DMS53 (cell line): ENCODE results near the gene FCGR3A.

Source experiments
- DNase-seq: peaks from one replicate; lab custom pipeline; 2025; lab: John Stamatoyannopoulos, UW

Gene FCGR3A

GRCh38 chr1:161501234-161501633 lies 48.4 kb downstream of the FCGR3A start:
- DNase-seq: no peak

GRCh38 chr1:161499099-161500039 lies 50.2 kb downstream of the FCGR3A start:
- no peak for DNase-seq

- DNase-seq: no peak
These were observed 51.0 kb downstream of the FCGR3A start for GRCh38 chr1:161498646-161499045.

GRCh38 chr1:161497961-161498360 lies 51.7 kb downstream of the FCGR3A start:
- DNase-seq: no peak

DNA sequence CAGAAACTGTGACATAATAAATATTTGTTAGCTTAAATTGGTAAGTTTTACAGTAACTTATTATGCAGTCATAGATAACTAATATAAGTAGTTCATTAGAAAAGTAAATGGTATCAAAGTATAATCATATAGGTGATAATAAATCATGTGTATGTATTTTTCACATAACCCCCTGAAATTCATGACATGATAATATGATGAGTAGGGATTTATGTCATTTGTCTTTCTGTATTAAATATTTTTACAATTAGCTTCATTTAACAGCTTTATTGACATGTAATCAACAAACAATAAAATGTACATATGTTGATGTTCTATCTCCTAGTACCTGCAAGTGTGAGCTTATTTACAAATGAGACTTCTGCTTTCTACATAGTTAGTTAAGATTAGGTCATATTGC lies 54.1 kb downstream of the FCGR3A start:
- no peak for DNase-seq

DNA sequence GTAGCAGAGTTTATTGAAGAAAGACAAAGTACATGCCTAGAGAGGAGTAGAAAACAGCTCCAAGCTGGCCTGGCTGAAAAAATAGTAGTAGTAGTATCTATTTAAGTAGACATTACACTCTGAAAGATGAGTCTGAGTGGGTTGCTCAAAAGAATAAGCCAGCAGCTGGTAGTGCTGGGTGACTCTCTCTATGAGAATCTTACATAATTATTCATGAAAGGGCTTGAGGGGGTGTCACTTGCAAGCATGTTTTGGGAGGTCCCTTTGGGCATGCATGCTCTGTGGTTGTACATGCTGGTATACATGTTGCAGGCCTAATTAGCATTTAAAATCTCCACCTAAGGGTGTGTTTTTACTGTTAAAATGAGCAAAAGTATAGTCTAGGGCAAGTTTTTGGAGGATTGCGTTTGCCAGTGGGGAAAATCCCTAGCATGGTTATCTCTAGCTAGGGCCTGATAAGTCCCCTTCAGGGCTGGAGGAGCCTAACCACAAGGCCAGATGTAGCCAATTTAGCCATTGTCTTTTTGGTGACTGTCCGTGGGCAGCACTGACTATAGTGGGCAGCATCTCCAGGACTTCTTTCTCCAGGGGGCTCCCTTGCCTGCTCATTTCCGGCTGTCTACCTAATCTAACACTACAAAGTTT lies 55.4 kb downstream of the FCGR3A start:
- DNase-seq: no peak

DNA sequence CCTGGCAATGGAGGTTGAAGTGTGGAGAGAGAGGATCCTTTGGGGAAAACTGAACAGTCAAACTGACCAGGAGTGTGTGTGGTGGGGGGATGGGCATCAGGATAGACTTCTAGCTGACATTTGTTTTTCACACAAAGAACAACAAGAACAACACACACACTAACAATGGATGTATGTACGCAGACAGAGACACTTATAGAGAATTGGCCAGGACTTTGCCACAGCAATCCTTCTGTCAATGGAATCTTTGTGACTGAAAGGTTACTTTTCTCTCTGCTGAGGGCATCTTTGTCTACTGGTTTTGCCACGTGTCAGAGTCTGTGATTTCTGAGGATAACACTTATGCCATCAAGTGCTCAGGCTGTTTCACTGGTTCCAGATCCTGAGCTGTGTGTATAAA lies 56.8 kb downstream of the FCGR3A start:
- no peak for DNase-seq
